Stimulated activated CD4-positive, alpha-beta T cell treated with anti-CD3 and anti-CD28 coated beads, TNF-alpha, amount 100 ng/mL, for 1 hour (primary cell): ENCODE data around the gene SLC22A25.
"Not testable (repeated sequence)": the region's sequence is repeated elsewhere in the genome, so short reads cannot be mapped to it uniquely, and the experiment has no call there.

Experiments
- DNase-seq, 3 donors: peaks; one replicate each; pipeline ENCODE4 v3.0.0-alpha.2; 2020; ENCODE audit warnings: low read depth in 3 of 3, low spot score in 1 of 3

Gene SLC22A25

GRCh38 chr11:63243533-63243932 is at the start of gene SLC22A25:
TSS of gene SLC22A25 (minus strand) at chr11:63243599. CDS start at chr11:63229652, 13,947 bp downstream.
- DNase-seq = no peak

- DNase-seq = no peak
These were observed 46.9 kb upstream of the SLC22A25 start for GRCh38 chr11:63290285-63290684.

- DNase-seq = no peak
These were observed 46.3 kb upstream of the SLC22A25 start for GRCh38 chr11:63289658-63290057.

- DNase-seq = no peak
These were observed 39.2 kb upstream of the SLC22A25 start for GRCh38 chr11:63282579-63282978.

- DNase-seq = no peak
These were observed 37.5 kb upstream of the SLC22A25 start for GRCh38 chr11:63280920-63281319.

GRCh38 chr11:63277345-63277943 is 34.0 kb upstream of the SLC22A25 start:
- no peak for DNase-seq

- DNase-seq = no peak
These were observed 31.4 kb upstream of the SLC22A25 start for GRCh38 chr11:63274776-63275175.

DNA sequence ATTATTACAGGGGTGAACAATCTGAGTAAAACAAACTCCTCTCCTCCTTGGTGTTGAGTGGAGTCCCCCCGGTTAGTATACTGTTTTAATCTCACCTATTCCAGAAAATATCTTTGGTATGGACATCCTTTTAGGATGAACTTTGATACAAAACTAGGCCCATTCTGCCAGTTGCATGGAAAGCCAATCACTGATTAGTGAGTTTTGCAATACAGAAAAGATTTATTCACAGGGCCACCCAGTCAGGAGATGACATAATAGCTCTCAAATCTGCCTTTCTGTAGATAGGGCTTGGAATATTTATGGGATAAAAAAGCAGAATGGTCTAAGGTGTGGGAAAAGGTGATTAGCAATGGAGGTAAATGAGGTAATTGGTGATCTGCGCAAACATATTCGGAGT is 30.3 kb upstream of the SLC22A25 start:
- no peak for DNase-seq

- no peak for DNase-seq
These were observed 19.1 kb upstream of the SLC22A25 start for GRCh38 chr11:63262547-63262946.

DNA sequence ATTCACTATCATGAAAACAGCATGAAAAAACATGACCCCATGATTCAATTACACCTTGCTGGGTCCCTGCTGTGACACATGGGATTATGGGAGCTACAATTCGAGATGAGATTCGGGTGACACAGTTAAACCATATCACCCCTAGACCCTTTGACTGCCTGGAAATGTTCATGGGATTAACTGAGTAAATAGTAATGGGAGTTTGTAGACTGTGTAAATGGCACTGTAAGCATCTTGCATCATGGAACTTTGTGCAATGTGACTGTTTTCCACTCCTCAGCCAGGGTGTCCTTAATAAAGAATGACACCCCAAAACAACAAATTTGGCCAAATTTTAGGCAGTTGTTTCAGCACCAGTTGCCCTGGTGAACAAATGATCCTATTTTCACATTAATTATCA is 7.9 kb upstream of the SLC22A25 start:
- DNase-seq = no peak

DNA sequence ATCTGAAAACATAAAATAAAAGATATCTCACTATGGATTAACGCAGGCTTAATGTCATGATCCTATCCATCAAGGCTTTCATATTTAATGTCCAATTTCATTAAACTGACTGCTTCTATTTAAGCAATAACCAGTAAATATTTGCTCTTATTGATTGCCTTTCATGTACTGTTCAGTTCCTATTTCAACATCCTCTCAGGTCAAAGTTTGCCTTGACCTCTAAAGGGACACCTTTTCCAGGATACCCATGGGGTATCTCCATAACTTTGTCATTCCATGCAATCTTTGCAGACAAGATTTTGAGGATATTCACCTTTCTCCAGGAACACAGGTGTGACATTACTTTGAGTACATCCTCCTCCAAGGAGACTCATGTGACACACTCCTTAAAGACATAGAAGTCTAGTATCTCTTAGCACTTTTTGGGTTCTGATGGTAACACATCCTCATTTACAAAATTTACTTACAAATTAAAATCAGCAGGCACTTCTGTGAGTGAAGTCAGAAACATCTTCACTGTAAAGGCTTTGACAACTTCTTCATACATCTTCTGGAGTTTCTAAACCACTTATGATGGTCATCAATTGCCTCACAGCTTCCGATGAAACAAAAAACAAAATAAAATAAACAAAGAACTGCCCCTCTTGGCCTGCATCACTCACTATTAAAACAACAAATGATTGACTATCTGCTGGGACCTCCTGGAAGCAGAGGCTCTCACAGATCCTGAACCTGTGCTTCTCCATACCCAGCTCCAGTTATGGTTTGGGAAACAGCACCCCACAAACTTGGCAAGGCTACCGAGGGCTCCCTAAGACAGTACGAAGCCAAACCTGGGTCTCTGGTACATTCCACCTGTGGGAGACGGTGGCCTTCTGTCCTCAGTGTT is 7.0 kb upstream of the SLC22A25 start:
- DNase-seq = no peak

DNA sequence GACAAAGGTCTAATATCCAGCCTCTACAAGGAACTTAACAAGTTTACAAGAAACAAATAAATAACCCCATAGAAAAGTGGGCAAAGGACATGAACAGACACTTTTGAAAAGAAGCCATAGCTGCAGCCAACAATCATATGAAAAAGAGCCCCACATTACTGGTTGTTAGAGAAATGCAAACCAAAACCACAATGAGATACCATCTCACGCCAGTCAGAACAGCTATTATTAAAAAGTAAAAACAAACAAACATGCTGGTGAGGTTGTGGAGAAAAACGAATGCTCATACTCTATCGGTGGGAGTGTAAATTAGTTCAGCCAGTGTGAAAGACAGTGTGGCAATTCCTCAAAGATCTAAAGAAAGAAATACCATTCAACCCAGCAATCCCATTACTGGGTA is 5.6 kb upstream of the SLC22A25 start:
- no peak for DNase-seq

GRCh38 chr11:63247237-63248002 is 4.0 kb upstream of the SLC22A25 start:
- DNase-seq = not testable (repeated sequence)

DNA sequence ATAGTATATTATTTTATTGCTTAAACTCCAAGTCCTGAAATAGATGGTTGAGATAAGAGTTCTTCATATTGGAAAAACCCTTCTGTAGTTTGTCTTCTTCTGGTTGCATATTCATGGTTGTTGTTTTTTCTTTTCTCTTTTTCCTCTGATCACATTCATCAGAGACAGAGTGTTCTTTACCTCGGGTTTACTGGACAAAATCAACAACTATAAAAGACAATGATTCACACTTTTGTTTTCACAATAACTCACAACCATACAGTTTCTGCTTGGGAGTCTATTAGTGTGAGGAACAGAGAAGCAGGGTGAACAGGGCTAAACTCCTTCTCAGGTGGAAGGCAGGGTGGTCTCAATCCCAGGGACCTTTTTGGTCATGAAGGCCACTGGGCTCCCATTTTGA is 2.6 kb upstream of the SLC22A25 start:
- DNase-seq = no peak

DNA sequence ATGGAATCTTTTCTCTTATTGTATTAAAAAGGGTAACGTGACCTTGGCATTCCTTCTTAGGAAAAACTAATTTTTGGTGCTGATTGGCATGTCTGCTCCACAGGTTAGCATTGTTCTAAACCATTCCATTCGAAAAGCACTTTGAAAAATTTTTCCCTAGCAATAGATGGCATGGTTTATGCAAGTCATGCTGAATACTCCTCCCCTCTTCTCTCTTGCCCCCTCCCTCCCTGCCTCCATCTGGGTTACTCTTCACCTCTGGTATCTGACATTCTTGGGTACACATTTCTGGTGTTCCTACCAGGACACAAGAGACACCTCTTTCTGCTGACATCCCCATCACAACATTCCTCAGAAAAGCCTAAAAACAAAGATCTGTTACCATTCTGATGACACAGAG is 1.5 kb upstream of the SLC22A25 start:
- DNase-seq = no peak

DNA sequence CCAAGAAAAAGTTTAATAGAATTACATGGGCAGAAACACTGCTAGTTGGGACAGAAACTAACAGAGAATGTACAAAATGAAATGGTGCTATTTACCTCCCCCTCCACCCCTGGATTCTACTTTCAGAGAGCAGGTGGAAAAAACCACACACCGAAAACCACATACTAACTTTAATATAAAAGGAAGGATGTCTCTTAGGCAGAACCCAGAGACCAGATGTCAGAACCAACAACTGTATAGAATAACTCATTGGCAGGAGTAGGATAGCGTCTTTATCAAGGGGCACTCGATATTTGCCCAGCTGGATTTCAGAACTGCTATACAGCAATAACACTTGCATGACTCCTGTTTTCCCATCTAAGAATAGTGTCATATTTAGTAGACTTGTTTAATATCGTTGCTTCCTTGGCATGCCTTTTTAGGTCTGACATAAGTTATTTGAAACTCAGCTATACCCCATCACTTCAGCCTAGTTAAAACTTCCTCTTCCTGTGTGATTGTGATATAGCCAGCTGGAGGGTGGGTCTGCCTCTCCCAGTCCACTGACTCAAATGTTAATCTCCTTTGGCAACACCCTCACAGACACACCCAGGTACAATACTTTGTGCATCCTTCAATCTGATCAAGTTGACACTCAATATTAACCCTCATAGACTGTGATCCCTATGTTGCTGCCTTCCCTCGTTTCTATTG is 1.2 kb downstream of the SLC22A25 start:
- DNase-seq = no peak

DNA sequence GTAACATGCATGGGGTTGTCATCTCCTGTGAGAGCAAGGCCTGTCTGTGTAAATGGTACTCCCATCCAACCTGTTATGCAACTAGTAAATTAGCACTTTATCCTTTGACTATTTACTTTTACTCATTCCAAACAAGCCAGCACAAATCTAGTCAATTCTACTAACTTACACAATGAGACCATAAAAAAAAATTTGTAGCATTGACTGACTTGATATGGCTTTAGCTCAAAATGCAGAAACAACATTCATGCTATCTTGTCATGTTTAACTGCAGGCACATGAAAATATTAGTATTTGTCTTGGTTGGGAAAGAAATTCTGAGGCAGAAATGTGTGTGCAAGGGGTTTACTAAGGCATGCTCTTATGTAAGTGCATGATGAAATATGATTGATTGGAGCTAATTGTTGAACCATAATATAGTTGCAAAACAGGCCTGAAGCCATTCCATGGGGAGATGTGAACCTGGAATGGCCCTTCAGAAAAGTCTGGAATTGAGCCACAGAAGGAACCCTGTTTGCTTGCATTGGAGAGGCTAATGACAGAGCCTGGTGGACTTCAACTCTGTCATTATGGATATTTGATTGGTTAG is 2.5 kb downstream of the SLC22A25 start:
- DNase-seq = no peak

DNA sequence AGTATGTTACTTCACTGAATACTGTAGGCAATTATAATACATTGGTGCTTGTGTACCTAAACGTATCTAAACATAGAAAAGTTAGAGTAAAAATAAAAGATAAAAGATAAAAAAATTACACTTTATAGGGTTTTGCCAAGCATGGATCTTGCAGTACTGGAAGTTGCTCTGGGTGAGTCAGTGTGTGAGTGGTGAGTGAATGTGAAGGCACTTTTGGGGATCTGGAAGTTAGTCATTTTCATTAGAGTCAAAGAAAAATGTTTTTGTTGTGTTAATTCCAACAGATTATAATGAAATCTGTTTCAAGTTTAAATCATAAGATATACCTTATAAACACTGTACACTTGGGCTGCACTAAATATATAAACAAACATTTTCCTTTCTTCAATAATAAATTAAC is 3.3 kb downstream of the SLC22A25 start:
- no peak for DNase-seq

DNA sequence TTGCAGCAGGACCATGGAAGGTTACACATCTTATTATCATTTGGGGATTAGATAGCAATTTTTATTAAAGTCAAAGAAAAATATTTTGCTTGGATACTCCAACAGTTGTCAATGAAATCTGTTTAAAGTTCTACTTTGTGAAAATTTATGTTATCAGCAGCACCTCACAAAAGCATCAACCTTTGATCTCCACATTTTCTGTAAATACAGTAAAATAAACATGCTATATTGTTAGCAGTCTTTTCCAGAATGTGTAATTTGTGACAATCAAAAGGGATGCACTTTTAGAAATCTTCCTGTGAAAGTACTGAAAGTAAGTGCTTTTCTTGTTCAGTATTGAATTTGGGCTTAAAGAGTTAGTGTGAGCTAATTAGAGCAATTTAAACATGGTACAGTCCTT is 4.1 kb downstream of the SLC22A25 start:
- no peak for DNase-seq

DNA sequence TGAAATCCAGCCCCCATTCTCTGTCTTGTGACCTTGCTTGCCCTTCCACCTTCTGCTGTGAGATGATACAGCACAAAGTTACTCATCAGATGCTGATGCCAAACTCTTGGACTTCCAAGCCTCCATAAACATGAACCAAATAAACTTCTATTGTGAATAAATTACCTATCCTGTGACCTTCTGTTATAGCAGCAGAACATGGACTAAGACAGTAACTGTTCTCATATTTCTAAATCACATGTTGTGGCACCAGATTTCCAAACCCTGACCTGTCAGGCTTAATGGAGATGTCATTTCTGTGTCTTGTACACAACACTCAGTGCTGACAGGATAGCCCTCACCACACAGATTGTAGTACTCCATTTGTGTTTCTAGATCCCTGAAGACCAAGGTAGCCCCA is 6.0 kb downstream of the SLC22A25 start:
- DNase-seq = no peak
